OCI-LY1 (cell line): Measurements from ENCODE around the gene HTD2.

Experiments
- CTCF ChIP-seq: fragments of 200-600 bp; sonication (generic), shearing (Covaris generic); IDR thresholded peaks from 2 replicates; pipeline ENCODE4 v1.5.1; 2017; ENCODE audit warnings: mild to moderate bottlenecking, antibody characterized with exemption, low read length, moderate library complexity, mixed read lengths
- EZH2 ChIP-seq: fragments of 200-600 bp; sonication (generic), shearing (Covaris generic); IDR thresholded peaks from 2 replicates; pipeline ENCODE4 v1.8.0; 2017; ENCODE audit warnings: borderline replicate concordance, mixed run types, mild to moderate bottlenecking, antibody characterized with exemption, low read length, moderate library complexity, mixed read lengths

- TF ChIP-seq CTCF = no peak
- no peak for TF ChIP-seq EZH2
Measured at GRCh38 chr3:58358808-58359207, 52.5 kb downstream of the HTD2 start.
